ENCODE measurements around the gene TANC2. TPM values are rescaled to one million over a fixed set of nuclear protein-coding genes. Genes with fewer than 3 reads are reported as not detected.

TANC2 gene
- total RNA-seq, 1 experiment from 2014 or later, result 18.6 TPM

GRCh38 chr17:62980842-62981241 is 14.8 kb downstream of the TANC2 start:
- Mint-ChIP-seq H3K4me3 (no peak overlapping the region), H3K27me3 (ENCODE audit: low read depth) (peaks cover 8% of the 10 kb centered on the region), H3K9me3 (peaks cover 32% of the 10 kb centered on the region), H3K4me1 (peaks cover 4% of the 10 kb centered on the region; the same call in 1 of the 2 replicates), H3K27ac (no peak overlapping the region), H3K36me3 (peaks cover 15% of the 10 kb centered on the region)
- DNase-seq (ENCODE audit: low spot score), result no peak
- TF ChIP-seq ATF1 (CRISPR knock-in tag; IDR thresholded peaks at IDR 0.05) (no peak), HMGA2 (CRISPR knock-in tag; IDR thresholded peaks at IDR 0.05) (no peak), ZNF263 (CRISPR knock-in tag; IDR thresholded peaks at IDR 0.05; ENCODE audit: low read depth) (no peak), E2F1 (CRISPR knock-in tag; IDR thresholded peaks at IDR 0.05) (no peak), RELA (CRISPR knock-in tag; IDR thresholded peaks at IDR 0.05; ENCODE audit: borderline replicate concordance) (no peak), IRF2 (CRISPR knock-in tag; IDR thresholded peaks at IDR 0.05; ENCODE audit: borderline replicate concordance, low read depth) (no peak), NR2C2 (CRISPR knock-in tag; IDR thresholded peaks at IDR 0.05) (no peak), MXD4 (CRISPR knock-in tag; IDR thresholded peaks at IDR 0.05; ENCODE audit: borderline replicate concordance) (no peak), ETV6 (CRISPR knock-in tag; IDR thresholded peaks at IDR 0.05) (no peak), TP53 (CRISPR knock-in tag; IDR thresholded peaks at IDR 0.05) (no peak)
- TF ChIP-seq, protein P1, sequence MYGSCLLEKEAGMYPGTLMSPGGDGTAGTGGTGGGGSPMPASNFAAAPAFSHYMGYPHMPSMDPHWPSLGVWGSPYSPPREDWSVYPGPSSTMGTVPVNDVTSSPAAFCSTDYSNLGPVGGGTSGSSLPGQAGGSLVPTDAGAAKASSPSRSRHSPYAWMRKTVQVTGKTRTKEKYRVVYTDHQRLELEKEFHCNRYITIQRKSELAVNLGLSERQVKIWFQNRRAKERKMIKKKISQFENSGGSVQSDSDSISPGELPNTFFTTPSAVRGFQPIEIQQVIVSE (CRISPR knock-in tag; IDR thresholded peaks at IDR 0.05; ENCODE audit: borderline replicate concordance), result no peak
- TF ChIP-seq, protein P2, sequence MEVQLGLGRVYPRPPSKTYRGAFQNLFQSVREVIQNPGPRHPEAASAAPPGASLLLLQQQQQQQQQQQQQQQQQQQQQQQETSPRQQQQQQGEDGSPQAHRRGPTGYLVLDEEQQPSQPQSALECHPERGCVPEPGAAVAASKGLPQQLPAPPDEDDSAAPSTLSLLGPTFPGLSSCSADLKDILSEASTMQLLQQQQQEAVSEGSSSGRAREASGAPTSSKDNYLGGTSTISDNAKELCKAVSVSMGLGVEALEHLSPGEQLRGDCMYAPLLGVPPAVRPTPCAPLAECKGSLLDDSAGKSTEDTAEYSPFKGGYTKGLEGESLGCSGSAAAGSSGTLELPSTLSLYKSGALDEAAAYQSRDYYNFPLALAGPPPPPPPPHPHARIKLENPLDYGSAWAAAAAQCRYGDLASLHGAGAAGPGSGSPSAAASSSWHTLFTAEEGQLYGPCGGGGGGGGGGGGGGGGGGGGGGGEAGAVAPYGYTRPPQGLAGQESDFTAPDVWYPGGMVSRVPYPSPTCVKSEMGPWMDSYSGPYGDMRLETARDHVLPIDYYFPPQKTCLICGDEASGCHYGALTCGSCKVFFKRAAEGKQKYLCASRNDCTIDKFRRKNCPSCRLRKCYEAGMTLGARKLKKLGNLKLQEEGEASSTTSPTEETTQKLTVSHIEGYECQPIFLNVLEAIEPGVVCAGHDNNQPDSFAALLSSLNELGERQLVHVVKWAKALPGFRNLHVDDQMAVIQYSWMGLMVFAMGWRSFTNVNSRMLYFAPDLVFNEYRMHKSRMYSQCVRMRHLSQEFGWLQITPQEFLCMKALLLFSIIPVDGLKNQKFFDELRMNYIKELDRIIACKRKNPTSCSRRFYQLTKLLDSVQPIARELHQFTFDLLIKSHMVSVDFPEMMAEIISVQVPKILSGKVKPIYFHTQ (CRISPR knock-in tag; IDR thresholded peaks at IDR 0.05), result no peak
- TF ChIP-seq, protein P3, sequence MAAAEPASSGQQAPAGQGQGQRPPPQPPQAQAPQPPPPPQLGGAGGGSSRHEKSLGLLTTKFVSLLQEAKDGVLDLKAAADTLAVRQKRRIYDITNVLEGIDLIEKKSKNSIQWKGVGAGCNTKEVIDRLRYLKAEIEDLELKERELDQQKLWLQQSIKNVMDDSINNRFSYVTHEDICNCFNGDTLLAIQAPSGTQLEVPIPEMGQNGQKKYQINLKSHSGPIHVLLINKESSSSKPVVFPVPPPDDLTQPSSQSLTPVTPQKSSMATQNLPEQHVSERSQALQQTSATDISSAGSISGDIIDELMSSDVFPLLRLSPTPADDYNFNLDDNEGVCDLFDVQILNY (CRISPR knock-in tag; IDR thresholded peaks at IDR 0.05), result no peak
- TF ChIP-seq, protein P4, sequence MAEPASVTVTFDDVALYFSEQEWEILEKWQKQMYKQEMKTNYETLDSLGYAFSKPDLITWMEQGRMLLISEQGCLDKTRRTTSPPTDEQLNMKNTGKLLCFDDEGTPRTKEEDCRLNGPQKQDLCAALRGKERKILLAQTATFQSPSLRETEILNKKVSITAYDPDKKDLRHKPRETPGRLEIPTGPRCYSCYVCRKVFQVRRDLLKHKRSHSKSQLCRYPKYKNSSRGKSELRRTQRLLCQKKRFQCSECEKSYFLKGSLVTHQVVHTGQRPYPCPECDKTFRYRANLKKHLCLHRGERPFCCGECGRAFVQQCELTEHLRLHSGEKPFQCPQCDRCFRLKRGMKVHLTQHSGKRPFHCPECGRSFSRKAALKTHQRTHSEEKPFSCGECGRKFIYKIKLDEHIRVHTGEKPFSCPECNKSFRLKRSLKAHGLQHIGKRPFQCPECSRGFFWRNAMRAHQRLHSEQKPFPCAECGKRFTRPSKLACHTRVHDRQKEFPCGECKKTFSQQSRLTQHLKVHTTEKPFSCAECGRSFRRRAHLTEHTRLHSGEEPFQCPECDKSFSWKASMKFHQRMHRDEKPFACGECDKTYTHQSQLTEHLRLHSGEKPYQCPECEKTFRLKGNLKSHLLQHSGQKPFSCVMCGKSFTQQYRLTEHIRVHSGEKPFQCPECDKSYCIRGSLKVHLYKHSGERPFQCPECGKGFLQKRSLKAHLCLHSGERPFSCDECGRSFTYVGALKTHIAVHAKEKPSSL (CRISPR knock-in tag; conservative IDR thresholded peaks at IDR 0.05), result no peak
- TF ChIP-seq, protein P5, sequence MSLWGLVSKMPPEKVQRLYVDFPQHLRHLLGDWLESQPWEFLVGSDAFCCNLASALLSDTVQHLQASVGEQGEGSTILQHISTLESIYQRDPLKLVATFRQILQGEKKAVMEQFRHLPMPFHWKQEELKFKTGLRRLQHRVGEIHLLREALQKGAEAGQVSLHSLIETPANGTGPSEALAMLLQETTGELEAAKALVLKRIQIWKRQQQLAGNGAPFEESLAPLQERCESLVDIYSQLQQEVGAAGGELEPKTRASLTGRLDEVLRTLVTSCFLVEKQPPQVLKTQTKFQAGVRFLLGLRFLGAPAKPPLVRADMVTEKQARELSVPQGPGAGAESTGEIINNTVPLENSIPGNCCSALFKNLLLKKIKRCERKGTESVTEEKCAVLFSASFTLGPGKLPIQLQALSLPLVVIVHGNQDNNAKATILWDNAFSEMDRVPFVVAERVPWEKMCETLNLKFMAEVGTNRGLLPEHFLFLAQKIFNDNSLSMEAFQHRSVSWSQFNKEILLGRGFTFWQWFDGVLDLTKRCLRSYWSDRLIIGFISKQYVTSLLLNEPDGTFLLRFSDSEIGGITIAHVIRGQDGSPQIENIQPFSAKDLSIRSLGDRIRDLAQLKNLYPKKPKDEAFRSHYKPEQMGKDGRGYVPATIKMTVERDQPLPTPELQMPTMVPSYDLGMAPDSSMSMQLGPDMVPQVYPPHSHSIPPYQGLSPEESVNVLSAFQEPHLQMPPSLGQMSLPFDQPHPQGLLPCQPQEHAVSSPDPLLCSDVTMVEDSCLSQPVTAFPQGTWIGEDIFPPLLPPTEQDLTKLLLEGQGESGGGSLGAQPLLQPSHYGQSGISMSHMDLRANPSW (CRISPR knock-in tag; conservative IDR thresholded peaks at IDR 0.05; ENCODE audit: low read depth), result no peak
- CTCF ChIA-PET, result interaction anchor here (0.5 kb wide), 1 partner anchor 161 kb away, joined by 3 read pairs; no protein-coding TSS in a partner anchor
- no peak for ATAC-seq
- POLR2A ChIA-PET, result no interaction called here
